Transverse colon (tissue), 4 donors: Measurements from ENCODE around the gene MEX3A.

Source experiments
- CTCF ChIP-seq, 5 experiments: fragments of 200-600 bp in 3 of 5; fragments of 450-650 bp in 2 of 5; sonication (generic) in 3 of 5; IDR thresholded peaks; 1 replicate in 2 of 5; 2 replicates in 3 of 5; pipeline ENCODE4 v1.5.1; 2016 to 2017; ENCODE audit warnings: antibody characterized with exemption in 5 of 5, inconsistent platforms in 3 of 5, mild to moderate bottlenecking in 2 of 5, moderate library complexity in 1 of 5
- EP300 ChIP-seq: sonication (generic); formaldehyde crosslinking; IDR thresholded peaks from one replicate; pipeline ENCODE4 v1.6.1; 2017; ENCODE audit warnings: antibody characterized with exemption, low read depth
- POLR2A ChIP-seq: fragments of 450-650 bp; IDR thresholded peaks from one replicate; pipeline ENCODE4 v1.6.1; 2016; ENCODE audit warnings: antibody characterized with exemption, mild to moderate bottlenecking, moderate library complexity
- POLR2AphosphoS5 ChIP-seq, 3 donors: sonication (generic); formaldehyde crosslinking; IDR thresholded peaks; one replicate each; pipeline ENCODE4 v1.6.1; 2016; ENCODE audit warnings: antibody characterized with exemption in 3 of 3

- TF ChIP-seq CTCF (IDR thresholded peaks at IDR 0.05), result no peak
- TF ChIP-seq POLR2AphosphoS5 (IDR thresholded peaks at IDR 0.05), result peak; percentile 54 to 75 (median 59)
- peak; percentile 54 for TF ChIP-seq POLR2A
- no peak for TF ChIP-seq EP300
Observed at GRCh38 chr1:156124557-156125483, 42.6 kb upstream of the MEX3A start.
